Right renal cortex interstitium (tissue), 3 donors: ENCODE measurements around the gene PCDH17. TPM values are rescaled to one million over a fixed set of nuclear protein-coding genes. Genes with fewer than 3 reads are reported as not detected.

Experiments
- DNase-seq, 3 donors: peaks; one replicate each; pipeline ENCODE4 v3.0.0-alpha.2; 2013; ENCODE audit warnings: low read depth in 3 of 3, low spot score in 2 of 3
- polyA plus RNA-seq, 3 donors: library from polyadenylated mRNA; unstranded; fragments of 120-200 nt; gene quantifications; one replicate each; pipeline ENCODE4 v1.2.1, GENCODE V29; 2013; ENCODE audit not compliant: insufficient read length in 3 of 3

PCDH17 gene, protein sequence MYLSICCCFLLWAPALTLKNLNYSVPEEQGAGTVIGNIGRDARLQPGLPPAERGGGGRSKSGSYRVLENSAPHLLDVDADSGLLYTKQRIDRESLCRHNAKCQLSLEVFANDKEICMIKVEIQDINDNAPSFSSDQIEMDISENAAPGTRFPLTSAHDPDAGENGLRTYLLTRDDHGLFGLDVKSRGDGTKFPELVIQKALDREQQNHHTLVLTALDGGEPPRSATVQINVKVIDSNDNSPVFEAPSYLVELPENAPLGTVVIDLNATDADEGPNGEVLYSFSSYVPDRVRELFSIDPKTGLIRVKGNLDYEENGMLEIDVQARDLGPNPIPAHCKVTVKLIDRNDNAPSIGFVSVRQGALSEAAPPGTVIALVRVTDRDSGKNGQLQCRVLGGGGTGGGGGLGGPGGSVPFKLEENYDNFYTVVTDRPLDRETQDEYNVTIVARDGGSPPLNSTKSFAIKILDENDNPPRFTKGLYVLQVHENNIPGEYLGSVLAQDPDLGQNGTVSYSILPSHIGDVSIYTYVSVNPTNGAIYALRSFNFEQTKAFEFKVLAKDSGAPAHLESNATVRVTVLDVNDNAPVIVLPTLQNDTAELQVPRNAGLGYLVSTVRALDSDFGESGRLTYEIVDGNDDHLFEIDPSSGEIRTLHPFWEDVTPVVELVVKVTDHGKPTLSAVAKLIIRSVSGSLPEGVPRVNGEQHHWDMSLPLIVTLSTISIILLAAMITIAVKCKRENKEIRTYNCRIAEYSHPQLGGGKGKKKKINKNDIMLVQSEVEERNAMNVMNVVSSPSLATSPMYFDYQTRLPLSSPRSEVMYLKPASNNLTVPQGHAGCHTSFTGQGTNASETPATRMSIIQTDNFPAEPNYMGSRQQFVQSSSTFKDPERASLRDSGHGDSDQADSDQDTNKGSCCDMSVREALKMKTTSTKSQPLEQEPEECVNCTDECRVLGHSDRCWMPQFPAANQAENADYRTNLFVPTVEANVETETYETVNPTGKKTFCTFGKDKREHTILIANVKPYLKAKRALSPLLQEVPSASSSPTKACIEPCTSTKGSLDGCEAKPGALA (N-terminal part only)
- 10 to 100 TPM; 16.2 to 18.7 (median 17.4) TPM for polyA plus RNA-seq

DNA sequence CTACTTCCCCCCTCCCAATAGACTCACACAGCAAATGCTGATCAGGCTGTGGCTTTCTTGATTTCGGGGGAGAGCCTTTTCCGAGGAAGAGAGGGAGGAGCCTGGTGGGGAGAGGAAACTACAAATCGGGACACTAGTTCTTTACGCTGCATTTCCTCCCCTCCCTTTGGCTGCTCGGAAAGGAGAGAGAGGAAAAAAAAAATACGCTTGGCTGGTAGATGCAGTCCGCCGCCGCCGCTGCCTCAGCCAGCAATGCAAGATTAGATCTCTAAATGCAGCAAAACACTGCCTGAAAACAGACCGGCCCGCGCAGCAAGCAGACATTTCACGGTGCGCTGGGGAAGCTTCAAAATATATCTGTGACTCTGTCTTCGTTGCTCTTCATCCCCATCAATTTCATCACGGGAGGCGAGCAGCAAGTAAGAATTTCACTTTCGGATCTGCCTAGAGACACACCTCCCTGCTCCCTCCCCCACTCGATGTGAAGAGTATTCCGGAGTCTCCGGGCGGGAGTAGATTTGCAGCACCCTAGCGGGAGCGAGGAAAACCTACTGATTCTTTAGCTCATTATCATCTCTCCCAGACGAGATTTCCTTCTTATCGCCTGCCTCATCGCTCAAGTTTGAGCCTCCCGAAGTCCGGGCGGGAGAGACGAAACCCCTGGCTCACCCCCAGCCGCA, at the start of gene PCDH17:
Gene PCDH17 (plus strand): TSS at position 149 of the 680 bp plus-strand sequence. CDS start 803 bp downstream, outside the sequence.
- DNase-seq: peak in 2 of 3 donors; percentile 51 to 56

DNA sequence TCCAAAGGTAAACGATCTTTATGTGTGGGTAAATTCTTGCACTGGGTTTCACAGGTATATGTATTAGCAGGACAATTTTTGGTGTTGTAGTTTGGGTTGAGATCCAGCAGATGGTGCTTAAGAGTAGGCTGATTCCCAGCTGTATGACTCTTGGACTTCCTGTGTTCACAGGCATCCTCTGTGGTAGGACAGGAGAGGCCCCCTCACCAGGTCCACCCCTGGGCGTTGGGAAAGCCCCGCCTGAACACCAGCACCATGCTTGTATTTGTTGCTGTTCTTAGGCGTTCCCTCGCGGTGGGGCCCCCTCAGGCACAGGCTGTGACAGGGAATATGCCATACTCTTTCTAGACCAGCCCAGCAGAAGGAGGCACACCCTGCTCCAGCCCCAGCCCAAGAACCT, 49.5 kb upstream of the PCDH17 start:
- DNase-seq: no peak

DNA sequence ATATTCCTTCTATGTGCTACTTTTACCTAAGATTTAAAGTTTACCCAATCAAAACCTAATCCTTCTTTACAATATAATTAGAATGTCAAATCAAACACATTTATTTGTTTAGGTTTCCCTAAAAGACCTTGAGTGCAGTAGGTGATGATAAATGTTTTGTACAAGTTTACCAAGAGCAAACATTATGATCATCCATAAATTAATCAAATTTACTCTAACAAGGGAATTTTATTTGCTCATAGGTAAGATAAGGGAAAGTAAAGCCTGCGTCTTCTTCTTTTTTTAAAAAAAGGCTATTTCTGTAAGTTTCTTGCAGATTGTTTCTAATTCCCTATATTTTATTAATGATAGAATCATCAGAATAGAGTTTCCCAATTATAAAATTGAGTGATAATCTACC, 48.0 kb upstream of the PCDH17 start:
- DNase-seq: no peak

DNA sequence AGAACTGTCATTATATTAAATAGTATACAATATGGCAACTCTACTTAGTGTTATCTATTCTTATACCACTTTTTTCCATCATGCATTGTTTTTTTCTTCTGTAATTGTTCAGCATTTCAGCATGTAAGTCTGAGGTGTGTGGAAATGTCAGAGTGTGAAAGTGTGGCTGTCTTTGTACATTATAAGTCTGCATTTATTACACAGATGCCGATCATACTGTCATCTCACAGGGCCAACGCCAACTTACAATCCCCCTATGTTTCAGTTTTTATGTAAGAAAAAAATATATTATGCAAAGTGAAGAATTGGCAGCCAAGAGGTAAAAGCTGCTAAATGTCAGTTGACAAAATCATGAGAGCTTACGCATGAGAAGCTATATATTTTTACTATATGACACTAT, 42.9 kb upstream of the PCDH17 start:
- DNase-seq: no peak

DNA sequence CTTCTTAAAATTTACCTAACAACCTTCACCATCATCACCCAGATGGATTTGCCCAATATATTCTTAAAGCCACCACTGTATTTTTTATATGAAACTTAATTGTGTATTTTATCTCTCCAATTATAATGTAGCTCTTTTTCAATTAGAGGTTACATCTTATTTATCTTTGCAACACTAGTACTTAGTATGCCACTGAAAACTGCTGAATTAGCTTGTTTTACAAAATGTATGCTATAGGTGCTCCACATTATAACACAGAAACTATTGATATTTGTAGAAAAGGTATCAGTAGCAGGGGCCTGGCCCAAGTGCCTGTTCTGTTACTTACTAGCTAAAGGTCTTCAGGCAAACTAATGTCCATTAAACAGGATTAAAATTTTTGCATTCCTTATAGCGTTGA, 35.8 kb upstream of the PCDH17 start:
- no peak for DNase-seq

DNA sequence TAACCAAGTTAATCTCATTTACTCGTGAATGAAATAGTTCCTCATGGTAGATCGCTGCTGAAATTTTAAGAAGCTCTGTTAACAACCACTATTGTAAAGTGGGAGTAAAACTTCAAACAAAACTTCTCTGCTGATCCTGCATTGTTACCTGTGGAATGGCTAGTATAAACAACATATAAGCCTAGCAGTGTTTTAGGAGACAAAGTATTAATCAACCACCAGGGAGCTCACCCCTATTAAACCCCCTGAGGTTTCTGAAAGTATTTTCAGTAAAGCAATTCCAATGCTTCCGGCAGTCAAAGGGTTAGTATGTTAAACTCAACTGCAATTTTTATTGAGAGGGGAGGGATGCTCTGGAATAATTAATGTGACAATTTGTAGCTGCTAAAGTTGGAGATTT, 30.0 kb upstream of the PCDH17 start:
- DNase-seq: no peak

DNA sequence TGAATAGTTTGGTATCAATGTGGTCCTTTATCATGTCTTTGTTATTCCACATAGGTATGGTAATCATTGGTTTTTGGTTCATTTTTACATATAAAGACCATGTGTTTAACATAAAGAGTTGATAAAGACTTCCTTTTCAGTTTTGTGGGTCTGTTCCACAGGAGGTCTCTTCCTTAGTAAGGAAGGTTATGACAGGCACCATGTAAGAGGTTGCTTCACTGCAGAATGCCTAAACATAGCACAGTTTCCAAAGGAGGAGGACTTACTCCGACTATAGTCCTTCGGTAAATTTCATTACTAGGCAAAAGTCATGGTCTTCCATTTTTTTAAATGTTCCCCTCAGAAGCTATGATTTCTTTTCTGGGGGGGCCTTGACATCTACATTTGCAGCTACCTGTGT, 27.1 kb upstream of the PCDH17 start:
- DNase-seq: no peak

DNA sequence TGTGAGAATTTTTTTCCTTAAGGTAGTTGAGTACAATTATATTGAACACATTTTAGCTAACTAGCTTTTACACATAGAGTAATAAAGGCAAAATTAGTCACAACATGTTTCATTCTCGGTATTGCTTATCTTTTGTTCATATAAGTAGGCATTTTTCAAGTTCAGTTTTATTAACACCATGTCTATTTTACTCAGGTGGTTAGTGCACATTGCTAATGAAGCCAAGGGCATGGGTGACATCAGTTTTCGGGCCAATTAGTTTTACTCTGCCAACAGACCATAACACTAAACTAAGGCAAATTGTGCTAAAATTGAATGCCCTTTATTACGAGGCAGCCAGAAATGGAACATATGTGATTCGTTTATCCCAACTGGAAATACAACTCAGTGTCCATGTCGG, 19.6 kb upstream of the PCDH17 start:
- no peak for DNase-seq

DNA sequence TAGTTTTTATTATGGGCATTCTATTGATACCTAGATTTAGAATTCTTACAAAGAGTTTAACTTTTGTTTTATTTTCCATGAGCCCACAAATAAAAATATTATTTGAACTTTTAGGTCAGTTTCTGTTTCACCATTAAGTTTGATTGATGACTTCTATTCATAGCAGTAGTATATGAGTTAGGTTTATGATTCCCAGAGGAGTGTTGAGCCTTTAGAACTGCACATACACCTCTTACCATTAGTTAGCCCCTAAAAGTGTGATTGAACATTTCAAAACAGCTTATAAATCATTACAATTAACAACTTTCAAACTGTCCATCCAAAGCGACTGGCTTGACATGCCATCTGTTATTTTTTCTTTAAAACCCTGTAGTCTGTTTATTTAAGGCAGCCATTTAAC, 19.0 kb upstream of the PCDH17 start:
- DNase-seq: no peak

DNA sequence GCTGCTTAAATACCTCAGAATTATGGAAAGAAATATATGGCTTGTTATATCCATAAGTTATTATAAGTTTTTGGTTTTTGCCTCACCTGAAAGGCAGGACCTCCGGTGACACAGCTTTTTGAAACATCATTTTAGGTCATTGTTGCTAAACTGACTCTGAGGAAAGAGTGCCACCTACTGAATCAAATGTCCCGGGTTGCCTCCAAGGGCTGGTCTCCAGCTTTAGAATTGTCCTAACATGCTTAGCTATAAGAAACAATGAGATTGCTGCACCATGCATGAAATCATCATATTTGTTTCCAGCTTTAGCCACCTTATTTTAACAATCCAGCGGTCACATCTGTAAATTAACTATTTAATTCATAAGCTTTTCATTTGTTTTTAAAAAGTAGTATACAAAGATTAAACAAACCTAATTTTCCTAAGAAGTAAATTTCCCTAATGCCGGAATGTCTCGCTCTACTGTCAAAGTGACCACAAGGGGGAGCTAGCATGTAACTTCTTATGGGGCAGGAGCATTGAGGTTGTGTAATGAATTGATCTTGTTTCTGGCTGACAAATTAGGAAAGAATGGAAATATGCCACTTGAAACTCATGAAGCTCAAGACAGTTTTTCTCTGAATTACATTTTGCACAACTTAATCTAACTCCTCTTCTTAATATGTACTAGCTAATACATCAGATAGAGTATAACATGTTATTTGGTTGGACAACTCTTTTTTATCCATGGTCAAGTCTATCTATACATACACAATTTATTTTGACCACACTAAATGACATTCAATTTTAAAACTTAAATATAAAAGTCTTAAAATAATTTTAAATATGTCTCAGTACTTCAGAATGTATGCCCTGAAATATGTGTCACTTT, 6.7 kb upstream of the PCDH17 start:
- peak in 2 of 3 donors; percentile 57 to 64 for DNase-seq

DNA sequence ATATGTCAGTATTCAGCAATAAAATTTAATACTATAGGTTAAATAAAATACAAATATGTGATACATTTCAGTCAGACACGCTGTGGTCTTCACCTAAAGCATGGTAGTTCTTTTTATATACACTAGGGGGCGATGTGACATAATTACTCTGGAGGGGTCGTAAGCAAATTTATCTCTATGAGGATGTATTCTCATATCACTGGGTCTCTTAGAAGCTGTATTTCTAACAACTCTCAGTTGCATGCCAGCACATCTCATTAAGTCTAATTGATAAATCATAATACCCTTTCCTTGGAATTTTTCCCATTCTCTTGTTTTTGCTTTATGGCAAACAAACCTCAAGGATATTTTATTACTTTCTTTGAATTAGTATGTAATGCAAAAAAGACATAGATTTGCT, 3.9 kb upstream of the PCDH17 start:
- no peak for DNase-seq

DNA sequence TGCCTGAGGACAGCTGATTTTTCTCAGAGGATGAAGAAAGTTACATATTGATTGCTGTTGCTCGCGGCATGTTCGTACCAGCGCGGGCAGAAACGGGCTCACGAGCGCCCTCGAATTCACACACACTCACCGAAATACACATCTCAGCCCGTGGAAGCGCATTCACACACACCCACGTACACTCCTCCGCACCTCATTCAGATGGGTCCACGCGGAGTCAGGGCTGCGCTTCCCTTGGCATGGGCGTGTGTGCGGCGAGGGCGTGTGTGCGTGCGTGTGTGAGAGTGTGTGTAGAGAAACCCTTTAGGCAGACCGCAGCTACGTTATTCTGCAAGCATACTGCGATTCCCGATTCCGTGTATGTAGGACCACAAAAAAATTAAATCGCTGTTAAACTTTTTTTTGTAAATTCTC, 2.1 kb upstream of the PCDH17 start:
- peak in 2 of 3 donors; percentile 30 to 31 for DNase-seq

DNA sequence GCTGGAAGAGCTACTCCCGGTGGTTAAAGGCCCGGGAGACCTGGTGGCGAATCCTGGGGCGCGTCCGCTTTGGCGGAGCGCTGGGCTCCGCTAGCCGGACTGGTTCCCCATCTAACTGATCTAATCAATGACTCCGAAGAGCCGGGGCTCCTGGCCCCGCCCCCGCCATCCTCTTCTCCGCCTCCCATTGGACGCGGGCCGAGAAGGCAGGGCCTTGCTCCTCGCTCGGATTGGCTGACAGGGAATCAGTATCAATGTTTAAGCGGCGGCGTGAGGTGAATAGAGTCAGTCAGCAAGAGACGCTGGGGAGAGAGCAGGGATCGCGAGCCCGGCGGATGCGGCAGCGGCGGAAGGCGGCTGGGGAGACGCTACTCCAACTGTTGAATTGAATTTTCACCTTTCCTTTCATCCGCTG, 1.7 kb upstream of the PCDH17 start:
- peak in 2 of 3 donors; percentile 72 to 81 for DNase-seq

DNA sequence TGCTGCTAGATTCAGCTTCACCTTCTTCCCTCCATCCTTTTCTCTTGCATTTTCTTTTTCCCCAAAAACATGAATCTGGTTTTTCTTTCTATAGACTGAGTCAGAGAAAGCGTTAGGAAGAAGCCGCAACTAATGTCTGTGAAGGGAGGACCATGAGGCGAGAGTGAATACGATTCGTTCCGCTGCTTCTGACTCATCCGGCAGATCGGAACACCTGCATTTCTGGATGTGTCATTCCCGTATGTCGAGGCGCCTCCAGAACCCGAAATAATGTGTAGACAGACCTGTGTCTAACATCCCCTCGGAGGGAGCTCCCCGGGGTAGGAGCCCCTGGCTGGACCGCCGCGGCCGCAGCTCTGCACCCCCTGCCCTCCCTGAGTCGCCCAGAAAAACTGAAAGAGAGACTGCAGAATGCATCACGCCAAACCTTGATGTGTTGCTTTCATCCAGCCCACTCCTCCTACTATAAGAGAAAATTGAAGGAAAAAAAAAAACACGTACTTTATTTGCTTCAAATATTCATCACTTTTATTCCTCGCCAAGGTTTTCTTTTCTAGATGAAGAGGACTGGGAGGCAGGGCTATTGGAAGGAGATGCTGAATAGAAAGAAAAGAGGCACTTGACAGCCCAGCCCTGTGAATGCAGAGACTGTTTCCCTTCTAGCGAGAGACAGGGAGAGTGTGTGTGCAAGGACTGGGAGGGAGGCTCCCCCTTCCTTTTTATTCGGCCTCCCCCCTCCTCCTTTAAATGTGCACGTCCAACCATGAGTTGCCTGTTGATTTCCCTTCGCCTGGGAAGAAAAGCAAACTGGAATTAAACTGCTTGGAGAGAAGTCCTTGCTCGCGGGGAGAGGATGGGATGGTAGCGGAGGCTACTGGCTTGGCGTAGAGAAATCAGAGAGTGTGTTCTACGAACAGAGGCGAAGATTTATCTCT, 616 bp upstream of the PCDH17 start:
- no peak for DNase-seq

DNA sequence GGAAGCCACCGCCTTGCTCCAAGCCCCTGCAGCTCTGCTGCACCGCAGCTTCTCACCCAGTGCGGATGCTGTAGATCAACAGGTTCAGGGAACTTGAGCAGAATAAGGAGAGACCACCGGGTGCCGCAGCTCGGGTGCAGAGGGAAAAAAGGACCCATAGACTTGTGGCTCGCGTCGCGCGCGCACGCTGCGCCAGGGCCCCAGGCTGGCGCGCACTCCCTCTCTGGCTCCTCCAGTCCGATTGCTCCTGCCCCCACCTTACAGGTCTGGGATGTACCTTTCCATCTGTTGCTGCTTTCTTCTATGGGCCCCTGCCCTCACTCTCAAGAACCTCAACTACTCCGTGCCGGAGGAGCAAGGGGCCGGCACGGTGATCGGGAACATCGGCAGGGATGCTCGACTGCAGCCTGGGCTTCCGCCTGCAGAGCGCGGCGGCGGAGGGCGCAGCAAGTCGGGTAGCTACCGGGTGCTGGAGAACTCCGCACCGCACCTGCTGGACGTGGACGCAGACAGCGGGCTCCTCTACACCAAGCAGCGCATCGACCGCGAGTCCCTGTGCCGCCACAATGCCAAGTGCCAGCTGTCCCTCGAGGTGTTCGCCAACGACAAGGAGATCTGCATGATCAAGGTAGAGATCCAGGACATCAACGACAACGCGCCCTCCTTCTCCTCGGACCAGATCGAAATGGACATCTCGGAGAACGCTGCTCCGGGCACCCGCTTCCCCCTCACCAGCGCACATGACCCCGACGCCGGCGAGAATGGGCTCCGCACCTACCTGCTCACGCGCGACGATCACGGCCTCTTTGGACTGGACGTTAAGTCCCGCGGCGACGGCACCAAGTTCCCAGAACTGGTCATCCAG, 964 bp downstream of the PCDH17 start:
- DNase-seq: peak in 1 of 3 donors; percentile 33

DNA sequence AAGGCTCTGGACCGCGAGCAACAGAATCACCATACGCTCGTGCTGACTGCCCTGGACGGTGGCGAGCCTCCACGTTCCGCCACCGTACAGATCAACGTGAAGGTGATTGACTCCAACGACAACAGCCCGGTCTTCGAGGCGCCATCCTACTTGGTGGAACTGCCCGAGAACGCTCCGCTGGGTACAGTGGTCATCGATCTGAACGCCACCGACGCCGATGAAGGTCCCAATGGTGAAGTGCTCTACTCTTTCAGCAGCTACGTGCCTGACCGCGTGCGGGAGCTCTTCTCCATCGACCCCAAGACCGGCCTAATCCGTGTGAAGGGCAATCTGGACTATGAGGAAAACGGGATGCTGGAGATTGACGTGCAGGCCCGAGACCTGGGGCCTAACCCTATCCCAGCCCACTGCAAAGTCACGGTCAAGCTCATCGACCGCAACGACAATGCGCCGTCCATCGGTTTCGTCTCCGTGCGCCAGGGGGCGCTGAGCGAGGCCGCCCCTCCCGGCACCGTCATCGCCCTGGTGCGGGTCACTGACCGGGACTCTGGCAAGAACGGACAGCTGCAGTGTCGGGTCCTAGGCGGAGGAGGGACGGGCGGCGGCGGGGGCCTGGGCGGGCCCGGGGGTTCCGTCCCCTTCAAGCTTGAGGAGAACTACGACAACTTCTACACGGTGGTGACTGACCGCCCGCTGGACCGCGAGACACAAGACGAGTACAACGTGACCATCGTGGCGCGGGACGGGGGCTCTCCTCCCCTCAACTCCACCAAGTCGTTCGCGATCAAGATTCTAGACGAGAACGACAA, 1.8 kb downstream of the PCDH17 start:
- DNase-seq: peak in 1 of 3 donors; percentile 35
